ENCODE results near the gene TCP11L1.

The TCP11L1 gene

DNA sequence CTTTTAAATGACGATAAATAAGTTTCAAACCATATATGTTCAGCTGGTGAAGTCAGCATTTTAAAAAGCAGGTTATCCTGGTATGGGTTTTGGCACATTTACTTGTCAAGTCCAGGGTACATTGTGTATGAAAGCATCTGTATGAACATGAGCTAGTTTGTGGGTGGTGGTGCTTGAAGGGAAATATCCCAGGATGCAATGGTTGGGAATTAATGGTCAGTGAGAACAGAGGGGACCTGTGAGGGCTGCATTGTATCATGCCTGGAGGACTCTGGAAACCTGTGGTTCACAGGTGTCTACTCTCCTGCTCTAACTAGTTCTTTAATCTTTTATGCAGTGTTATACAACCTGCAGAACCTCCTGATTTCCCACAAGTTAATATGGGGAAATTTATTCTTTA lies 17.9 kb upstream of the TCP11L1 start:
- TF ChIP-seq TCF12 (IDR thresholded peaks at IDR 0.05; ENCODE audit: low read depth), result no peak
- TF ChIP-seq, protein P1, sequence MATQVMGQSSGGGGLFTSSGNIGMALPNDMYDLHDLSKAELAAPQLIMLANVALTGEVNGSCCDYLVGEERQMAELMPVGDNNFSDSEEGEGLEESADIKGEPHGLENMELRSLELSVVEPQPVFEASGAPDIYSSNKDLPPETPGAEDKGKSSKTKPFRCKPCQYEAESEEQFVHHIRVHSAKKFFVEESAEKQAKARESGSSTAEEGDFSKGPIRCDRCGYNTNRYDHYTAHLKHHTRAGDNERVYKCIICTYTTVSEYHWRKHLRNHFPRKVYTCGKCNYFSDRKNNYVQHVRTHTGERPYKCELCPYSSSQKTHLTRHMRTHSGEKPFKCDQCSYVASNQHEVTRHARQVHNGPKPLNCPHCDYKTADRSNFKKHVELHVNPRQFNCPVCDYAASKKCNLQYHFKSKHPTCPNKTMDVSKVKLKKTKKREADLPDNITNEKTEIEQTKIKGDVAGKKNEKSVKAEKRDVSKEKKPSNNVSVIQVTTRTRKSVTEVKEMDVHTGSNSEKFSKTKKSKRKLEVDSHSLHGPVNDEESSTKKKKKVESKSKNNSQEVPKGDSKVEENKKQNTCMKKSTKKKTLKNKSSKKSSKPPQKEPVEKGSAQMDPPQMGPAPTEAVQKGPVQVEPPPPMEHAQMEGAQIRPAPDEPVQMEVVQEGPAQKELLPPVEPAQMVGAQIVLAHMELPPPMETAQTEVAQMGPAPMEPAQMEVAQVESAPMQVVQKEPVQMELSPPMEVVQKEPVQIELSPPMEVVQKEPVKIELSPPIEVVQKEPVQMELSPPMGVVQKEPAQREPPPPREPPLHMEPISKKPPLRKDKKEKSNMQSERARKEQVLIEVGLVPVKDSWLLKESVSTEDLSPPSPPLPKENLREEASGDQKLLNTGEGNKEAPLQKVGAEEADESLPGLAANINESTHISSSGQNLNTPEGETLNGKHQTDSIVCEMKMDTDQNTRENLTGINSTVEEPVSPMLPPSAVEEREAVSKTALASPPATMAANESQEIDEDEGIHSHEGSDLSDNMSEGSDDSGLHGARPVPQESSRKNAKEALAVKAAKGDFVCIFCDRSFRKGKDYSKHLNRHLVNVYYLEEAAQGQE (IDR thresholded peaks at IDR 0.05; ENCODE audit: low read depth), result no peak
- TF ChIP-seq CEBPB (IDR thresholded peaks at IDR 0.05), result no peak
- TF ChIP-seq ZBTB7A (IDR thresholded peaks at IDR 0.05; ENCODE audit: low read depth), result no peak
- TF ChIP-seq TAF1 (IDR thresholded peaks at IDR 0.05; ENCODE audit: low read depth), result no peak

- no peak for TF ChIP-seq TCF12 (IDR thresholded peaks at IDR 0.05; ENCODE audit: low read depth)
- TF ChIP-seq EP300 (IDR thresholded peaks at IDR 0.05; ENCODE audit: borderline replicate concordance), result no peak
- no peak for TF ChIP-seq YY1 (IDR thresholded peaks at IDR 0.05; ENCODE audit: low read depth)
- no peak for TF ChIP-seq NFIC (IDR thresholded peaks at IDR 0.05)
- TF ChIP-seq FOXM1 (IDR thresholded peaks at IDR 0.05; ENCODE audit: borderline replicate concordance, low read depth), result no peak
- no peak for TF ChIP-seq TAF1 (IDR thresholded peaks at IDR 0.05; ENCODE audit: low read depth)
- no peak for TF ChIP-seq EGR1 (IDR thresholded peaks at IDR 0.05)
- TF ChIP-seq ZBTB7A (IDR thresholded peaks at IDR 0.05; ENCODE audit: low read depth), result no peak
- TF ChIP-seq CREB1 (IDR thresholded peaks at IDR 0.05; ENCODE audit: low read depth), result no peak
- TF ChIP-seq TEAD4 (IDR thresholded peaks at IDR 0.05), result no peak
- TF ChIP-seq, protein P2, sequence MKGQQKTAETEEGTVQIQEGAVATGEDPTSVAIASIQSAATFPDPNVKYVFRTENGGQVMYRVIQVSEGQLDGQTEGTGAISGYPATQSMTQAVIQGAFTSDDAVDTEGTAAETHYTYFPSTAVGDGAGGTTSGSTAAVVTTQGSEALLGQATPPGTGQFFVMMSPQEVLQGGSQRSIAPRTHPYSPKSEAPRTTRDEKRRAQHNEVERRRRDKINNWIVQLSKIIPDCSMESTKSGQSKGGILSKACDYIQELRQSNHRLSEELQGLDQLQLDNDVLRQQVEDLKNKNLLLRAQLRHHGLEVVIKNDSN (IDR thresholded peaks at IDR 0.05), result no peak
- no peak for TF ChIP-seq CEBPB (IDR thresholded peaks at IDR 0.05)
- TF ChIP-seq, protein P1 (IDR thresholded peaks at IDR 0.05; ENCODE audit: low read depth), result no peak
- TF ChIP-seq RAD21 (IDR thresholded peaks at IDR 0.05; ENCODE audit: low read depth), result no peak
- TF ChIP-seq, protein P3, sequence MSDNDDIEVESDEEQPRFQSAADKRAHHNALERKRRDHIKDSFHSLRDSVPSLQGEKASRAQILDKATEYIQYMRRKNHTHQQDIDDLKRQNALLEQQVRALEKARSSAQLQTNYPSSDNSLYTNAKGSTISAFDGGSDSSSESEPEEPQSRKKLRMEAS (IDR thresholded peaks at IDR 0.05), result no peak
Observed at GRCh38 chr11:33021937-33022336, 17.4 kb upstream of the TCP11L1 start.

GRCh38 chr11:33025339-33025722 lies 14.0 kb upstream of the TCP11L1 start:
- TF ChIP-seq EP300 (IDR thresholded peaks at IDR 0.05; ENCODE audit: borderline replicate concordance) (no peak), TAF1 (IDR thresholded peaks at IDR 0.05; ENCODE audit: low read depth) (no peak), EGR1 (IDR thresholded peaks at IDR 0.05) (no peak), FOXM1 (IDR thresholded peaks at IDR 0.05; ENCODE audit: borderline replicate concordance, low read depth) (no peak), NFIC (IDR thresholded peaks at IDR 0.05) (no peak), TCF12 (IDR thresholded peaks at IDR 0.05; ENCODE audit: low read depth) (no peak), RAD21 (IDR thresholded peaks at IDR 0.05; ENCODE audit: low read depth) (no peak), ZBTB7A (IDR thresholded peaks at IDR 0.05; ENCODE audit: low read depth) (no peak), YY1 (IDR thresholded peaks at IDR 0.05; ENCODE audit: low read depth) (no peak), CEBPB (IDR thresholded peaks at IDR 0.05) (no peak), TEAD4 (IDR thresholded peaks at IDR 0.05) (no peak), CREB1 (IDR thresholded peaks at IDR 0.05; ENCODE audit: low read depth) (no peak)
- TF ChIP-seq, protein P3 (IDR thresholded peaks at IDR 0.05), result no peak
- TF ChIP-seq, protein P1 (IDR thresholded peaks at IDR 0.05; ENCODE audit: low read depth), result no peak
- TF ChIP-seq, protein P2 (IDR thresholded peaks at IDR 0.05), result no peak

DNA sequence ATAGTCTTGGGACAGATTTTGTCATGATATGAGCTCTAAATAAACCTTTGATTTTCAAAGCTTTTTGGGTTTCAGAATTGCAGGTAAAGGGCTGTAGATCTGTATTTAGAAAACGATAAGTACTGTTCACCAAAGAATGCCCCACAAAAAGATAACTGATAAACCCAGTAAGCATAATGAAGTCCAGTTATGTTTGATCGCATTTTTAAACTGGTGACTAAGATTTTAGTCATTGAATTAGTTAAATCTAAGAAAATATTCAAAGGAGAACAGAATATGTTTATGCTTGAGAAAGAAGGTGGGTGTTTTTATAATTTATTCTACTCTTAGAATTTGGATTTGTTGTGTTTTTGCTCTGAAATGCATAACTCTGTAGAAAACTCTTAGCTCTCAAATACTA lies 12.1 kb upstream of the TCP11L1 start:
- TF ChIP-seq, protein P3 (IDR thresholded peaks at IDR 0.05), result no peak
- TF ChIP-seq TCF12 (IDR thresholded peaks at IDR 0.05; ENCODE audit: low read depth) (no peak), YY1 (IDR thresholded peaks at IDR 0.05; ENCODE audit: low read depth) (no peak), CREB1 (IDR thresholded peaks at IDR 0.05; ENCODE audit: low read depth) (no peak), EGR1 (IDR thresholded peaks at IDR 0.05) (no peak), RAD21 (IDR thresholded peaks at IDR 0.05; ENCODE audit: low read depth) (no peak), CEBPB (IDR thresholded peaks at IDR 0.05) (no peak)
- TF ChIP-seq, protein P2 (IDR thresholded peaks at IDR 0.05), result no peak
- TF ChIP-seq, protein P1 (IDR thresholded peaks at IDR 0.05; ENCODE audit: low read depth), result no peak
